ENCODE data around the gene EEF2K. TPM values are rescaled to one million over a fixed set of nuclear protein-coding genes. Genes with fewer than 3 reads are reported as not detected.

Gene EEF2K
- total and polyA plus RNA-seq, 2 of the 13 experiments (the other 11 are each of a cell fraction or from before 2014, with no cell fraction given) = 22.0 to 23.8 TPM

DNA sequence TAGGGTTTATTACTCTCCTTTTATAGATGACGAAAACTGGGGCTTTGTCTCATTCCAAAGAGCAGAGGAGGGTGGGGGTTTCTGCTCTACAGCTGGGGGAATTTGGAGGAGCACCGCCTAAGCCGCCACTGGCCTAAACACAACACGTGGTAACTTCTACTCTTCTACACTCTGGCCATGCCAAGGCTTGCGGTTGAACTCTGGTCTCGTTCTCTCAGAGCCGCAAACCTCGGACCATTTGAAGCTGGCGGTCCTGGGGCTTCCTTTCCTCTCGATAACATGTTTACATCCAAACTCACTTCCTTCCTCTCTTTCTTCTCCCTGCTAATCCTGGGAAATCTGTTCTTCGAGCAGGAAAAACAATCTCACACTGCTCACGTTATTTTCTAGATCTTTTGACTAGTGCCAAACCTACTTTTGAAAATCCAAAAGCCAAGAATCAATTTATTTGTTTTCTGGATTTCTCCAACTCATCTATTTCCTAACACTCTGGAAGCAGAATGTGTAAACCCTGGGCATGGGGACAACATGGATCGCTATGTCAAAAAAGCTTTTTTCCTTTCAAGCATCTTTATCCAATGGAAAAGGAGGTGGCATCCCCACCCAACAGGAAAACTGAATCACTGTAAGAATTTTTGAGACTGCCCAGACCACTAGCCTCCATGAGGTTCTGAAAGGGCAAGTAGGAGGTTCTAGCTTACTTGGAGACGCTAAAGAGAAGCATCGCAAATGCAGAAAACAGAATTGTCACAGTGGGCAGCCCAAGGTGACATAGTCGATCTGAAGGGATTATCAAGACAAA is 13.6 kb upstream of the EEF2K start (continued):
- no peak for TF ChIP-seq CREBL2 (CRISPR knock-in tag; IDR thresholded peaks at IDR 0.05; ENCODE audit: borderline replicate concordance)
- TF ChIP-seq ZBTB38 (CRISPR knock-in tag; IDR thresholded peaks at IDR 0.05) = peak; percentile 69; the same call in 1 of the 2 replicates
- TF ChIP-seq FOXO1 (CRISPR knock-in tag; IDR thresholded peaks at IDR 0.05) = peak; percentile 96
- no peak for TF ChIP-seq MAFG (CRISPR knock-in tag; IDR thresholded peaks at IDR 0.05)
- TF ChIP-seq USF2 (IDR thresholded peaks at IDR 0.05; ENCODE audit: low read depth, low read length) = peak; percentile 89
- TF ChIP-seq USF2 (CRISPR knock-in tag; IDR thresholded peaks at IDR 0.05; ENCODE audit: borderline replicate concordance) = peak; percentile 94
- peak; percentile 62; the same call in 1 of the 2 replicates for TF ChIP-seq SAFB2 (CRISPR knock-in tag; IDR thresholded peaks at IDR 0.05; ENCODE audit: borderline replicate concordance, low read depth)
- TF ChIP-seq, protein P1, sequence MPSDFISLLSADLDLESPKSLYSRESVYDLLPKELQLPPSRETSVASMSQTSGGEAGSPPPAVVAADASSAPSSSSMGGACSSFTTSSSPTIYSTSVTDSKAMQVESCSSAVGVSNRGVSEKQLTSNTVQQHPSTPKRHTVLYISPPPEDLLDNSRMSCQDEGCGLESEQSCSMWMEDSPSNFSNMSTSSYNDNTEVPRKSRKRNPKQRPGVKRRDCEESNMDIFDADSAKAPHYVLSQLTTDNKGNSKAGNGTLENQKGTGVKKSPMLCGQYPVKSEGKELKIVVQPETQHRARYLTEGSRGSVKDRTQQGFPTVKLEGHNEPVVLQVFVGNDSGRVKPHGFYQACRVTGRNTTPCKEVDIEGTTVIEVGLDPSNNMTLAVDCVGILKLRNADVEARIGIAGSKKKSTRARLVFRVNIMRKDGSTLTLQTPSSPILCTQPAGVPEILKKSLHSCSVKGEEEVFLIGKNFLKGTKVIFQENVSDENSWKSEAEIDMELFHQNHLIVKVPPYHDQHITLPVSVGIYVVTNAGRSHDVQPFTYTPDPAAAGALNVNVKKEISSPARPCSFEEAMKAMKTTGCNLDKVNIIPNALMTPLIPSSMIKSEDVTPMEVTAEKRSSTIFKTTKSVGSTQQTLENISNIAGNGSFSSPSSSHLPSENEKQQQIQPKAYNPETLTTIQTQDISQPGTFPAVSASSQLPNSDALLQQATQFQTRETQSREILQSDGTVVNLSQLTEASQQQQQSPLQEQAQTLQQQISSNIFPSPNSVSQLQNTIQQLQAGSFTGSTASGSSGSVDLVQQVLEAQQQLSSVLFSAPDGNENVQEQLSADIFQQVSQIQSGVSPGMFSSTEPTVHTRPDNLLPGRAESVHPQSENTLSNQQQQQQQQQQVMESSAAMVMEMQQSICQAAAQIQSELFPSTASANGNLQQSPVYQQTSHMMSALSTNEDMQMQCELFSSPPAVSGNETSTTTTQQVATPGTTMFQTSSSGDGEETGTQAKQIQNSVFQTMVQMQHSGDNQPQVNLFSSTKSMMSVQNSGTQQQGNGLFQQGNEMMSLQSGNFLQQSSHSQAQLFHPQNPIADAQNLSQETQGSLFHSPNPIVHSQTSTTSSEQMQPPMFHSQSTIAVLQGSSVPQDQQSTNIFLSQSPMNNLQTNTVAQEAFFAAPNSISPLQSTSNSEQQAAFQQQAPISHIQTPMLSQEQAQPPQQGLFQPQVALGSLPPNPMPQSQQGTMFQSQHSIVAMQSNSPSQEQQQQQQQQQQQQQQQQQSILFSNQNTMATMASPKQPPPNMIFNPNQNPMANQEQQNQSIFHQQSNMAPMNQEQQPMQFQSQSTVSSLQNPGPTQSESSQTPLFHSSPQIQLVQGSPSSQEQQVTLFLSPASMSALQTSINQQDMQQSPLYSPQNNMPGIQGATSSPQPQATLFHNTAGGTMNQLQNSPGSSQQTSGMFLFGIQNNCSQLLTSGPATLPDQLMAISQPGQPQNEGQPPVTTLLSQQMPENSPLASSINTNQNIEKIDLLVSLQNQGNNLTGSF (CRISPR knock-in tag; IDR thresholded peaks at IDR 0.05) = peak; percentile 51; the same call in 1 of the 2 replicates
- no peak for TF ChIP-seq PAWR (CRISPR knock-in tag; IDR thresholded peaks at IDR 0.05; ENCODE audit: borderline replicate concordance)
- no peak for TF ChIP-seq CENPX (CRISPR knock-in tag; IDR thresholded peaks at IDR 0.05)
- no peak for TF ChIP-seq ZNF432 (CRISPR knock-in tag; IDR thresholded peaks at IDR 0.05; ENCODE audit: borderline replicate concordance)
- 0 out of 2 replicates have a peak, but pooled peaks have one; percentile 47 for TF ChIP-seq ZNF34 (CRISPR knock-in tag; IDR thresholded peaks at IDR 0.05; ENCODE audit: borderline replicate concordance)
- TF ChIP-seq, protein P2, sequence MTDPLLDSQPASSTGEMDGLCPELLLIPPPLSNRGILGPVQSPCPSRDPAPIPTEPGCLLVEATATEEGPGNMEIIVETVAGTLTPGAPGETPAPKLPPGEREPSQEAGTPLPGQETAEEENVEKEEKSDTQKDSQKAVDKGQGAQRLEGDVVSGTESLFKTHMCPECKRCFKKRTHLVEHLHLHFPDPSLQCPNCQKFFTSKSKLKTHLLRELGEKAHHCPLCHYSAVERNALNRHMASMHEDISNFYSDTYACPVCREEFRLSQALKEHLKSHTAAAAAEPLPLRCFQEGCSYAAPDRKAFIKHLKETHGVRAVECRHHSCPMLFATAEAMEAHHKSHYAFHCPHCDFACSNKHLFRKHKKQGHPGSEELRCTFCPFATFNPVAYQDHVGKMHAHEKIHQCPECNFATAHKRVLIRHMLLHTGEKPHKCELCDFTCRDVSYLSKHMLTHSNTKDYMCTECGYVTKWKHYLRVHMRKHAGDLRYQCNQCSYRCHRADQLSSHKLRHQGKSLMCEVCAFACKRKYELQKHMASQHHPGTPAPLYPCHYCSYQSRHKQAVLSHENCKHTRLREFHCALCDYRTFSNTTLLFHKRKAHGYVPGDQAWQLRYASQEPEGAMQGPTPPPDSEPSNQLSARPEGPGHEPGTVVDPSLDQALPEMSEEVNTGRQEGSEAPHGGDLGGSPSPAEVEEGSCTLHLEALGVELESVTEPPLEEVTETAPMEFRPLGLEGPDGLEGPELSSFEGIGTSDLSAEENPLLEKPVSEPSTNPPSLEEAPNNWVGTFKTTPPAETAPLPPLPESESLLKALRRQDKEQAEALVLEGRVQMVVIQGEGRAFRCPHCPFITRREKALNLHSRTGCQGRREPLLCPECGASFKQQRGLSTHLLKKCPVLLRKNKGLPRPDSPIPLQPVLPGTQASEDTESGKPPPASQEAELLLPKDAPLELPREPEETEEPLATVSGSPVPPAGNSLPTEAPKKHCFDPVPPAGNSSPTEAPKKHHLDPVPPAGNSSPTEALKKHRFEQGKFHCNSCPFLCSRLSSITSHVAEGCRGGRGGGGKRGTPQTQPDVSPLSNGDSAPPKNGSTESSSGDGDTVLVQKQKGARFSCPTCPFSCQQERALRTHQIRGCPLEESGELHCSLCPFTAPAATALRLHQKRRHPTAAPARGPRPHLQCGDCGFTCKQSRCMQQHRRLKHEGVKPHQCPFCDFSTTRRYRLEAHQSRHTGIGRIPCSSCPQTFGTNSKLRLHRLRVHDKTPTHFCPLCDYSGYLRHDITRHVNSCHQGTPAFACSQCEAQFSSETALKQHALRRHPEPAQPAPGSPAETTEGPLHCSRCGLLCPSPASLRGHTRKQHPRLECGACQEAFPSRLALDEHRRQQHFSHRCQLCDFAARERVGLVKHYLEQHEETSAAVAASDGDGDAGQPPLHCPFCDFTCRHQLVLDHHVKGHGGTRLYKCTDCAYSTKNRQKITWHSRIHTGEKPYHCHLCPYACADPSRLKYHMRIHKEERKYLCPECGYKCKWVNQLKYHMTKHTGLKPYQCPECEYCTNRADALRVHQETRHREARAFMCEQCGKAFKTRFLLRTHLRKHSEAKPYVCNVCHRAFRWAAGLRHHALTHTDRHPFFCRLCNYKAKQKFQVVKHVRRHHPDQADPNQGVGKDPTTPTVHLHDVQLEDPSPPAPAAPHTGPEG (CRISPR knock-in tag; IDR thresholded peaks at IDR 0.05) = 0 out of 2 replicates have a peak, but pooled peaks have one; percentile 57
- TF ChIP-seq XRCC5 (optimal IDR thresholded peaks at IDR 0.05; ENCODE audit: low read length) = peak; percentile 85

All from HepG2 (cell line).